HL-60 (cell line): Measurements from ENCODE around the gene BUD31.

Source experiments
- POLR2AphosphoS5 ChIP-seq: IDR thresholded peaks from 2 replicates; pipeline ENCODE4 v1.6.1; 2012; ENCODE audit warnings: low read depth
- TF ChIP-seq, protein P1 (sequence below): IDR thresholded peaks from one replicate; pipeline ENCODE4 v1.5.1; 2011; ENCODE audit warnings: low read length, control low read depth, inconsistent platforms; ENCODE audit not compliant: insufficient read depth

- TF ChIP-seq, protein P1, sequence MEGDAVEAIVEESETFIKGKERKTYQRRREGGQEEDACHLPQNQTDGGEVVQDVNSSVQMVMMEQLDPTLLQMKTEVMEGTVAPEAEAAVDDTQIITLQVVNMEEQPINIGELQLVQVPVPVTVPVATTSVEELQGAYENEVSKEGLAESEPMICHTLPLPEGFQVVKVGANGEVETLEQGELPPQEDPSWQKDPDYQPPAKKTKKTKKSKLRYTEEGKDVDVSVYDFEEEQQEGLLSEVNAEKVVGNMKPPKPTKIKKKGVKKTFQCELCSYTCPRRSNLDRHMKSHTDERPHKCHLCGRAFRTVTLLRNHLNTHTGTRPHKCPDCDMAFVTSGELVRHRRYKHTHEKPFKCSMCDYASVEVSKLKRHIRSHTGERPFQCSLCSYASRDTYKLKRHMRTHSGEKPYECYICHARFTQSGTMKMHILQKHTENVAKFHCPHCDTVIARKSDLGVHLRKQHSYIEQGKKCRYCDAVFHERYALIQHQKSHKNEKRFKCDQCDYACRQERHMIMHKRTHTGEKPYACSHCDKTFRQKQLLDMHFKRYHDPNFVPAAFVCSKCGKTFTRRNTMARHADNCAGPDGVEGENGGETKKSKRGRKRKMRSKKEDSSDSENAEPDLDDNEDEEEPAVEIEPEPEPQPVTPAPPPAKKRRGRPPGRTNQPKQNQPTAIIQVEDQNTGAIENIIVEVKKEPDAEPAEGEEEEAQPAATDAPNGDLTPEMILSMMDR = no peak
- no peak for TF ChIP-seq POLR2AphosphoS5
These were observed 37.3 kb upstream of the BUD31 start for GRCh38 chr7:99371376-99371920.
